ENCODE data around the gene GUCY1A1. TPM values are rescaled to one million over a fixed set of nuclear protein-coding genes. Genes with fewer than 3 reads are reported as not detected.

GUCY1A1 gene, protein sequence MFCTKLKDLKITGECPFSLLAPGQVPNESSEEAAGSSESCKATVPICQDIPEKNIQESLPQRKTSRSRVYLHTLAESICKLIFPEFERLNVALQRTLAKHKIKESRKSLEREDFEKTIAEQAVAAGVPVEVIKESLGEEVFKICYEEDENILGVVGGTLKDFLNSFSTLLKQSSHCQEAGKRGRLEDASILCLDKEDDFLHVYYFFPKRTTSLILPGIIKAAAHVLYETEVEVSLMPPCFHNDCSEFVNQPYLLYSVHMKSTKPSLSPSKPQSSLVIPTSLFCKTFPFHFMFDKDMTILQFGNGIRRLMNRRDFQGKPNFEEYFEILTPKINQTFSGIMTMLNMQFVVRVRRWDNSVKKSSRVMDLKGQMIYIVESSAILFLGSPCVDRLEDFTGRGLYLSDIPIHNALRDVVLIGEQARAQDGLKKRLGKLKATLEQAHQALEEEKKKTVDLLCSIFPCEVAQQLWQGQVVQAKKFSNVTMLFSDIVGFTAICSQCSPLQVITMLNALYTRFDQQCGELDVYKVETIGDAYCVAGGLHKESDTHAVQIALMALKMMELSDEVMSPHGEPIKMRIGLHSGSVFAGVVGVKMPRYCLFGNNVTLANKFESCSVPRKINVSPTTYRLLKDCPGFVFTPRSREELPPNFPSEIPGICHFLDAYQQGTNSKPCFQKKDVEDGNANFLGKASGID
- total RNA-seq (2022; extraction: Qiagen RNA extraction), result not detected in 5 replicates

DNA sequence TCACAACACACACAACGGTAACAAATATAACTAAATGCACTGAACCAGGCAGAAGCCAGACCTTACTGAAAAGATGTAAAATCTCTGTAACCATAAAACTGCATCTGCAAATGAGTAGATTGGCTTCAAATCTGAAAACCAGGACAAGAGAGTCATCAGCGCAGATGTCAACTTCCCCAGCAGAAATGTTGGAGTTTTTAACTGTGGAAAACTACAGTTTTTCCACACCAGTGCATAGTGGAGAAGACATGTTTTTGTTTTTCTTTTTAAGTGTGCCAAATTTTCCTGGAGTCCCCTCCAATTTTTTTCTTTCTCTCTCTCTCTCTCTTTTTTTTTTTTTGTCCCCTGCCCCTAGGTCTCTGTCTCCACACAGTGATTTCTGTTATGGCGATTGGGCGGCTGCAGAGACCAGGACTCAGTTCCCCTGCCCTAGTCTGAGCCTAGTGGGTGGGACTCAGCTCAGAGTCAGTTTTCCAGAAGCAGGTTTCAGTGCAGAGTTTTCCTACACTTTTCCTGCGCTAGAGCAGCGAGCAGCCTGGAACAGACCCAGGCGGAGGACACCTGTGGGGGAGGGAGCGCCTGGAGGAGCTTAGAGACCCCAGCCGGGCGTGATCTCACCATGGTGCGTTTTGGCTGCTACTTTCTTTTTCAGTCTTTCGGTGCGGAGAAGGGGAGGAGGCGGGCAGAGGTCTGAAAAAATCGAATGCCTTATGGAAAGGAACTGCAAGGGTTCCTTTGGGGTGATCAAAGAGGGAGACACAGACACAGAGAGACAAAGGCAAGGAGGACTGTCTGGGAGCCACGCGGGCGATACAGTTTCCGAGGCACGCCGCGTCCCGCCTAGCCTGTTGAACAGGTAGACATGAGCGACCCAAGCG, at the start of gene GUCY1A1:
GUCY1A1 (plus strand) TSS at position 505 of the 878 bp plus-strand sequence. CDS start 30,020 bp downstream, outside the sequence.

DNA sequence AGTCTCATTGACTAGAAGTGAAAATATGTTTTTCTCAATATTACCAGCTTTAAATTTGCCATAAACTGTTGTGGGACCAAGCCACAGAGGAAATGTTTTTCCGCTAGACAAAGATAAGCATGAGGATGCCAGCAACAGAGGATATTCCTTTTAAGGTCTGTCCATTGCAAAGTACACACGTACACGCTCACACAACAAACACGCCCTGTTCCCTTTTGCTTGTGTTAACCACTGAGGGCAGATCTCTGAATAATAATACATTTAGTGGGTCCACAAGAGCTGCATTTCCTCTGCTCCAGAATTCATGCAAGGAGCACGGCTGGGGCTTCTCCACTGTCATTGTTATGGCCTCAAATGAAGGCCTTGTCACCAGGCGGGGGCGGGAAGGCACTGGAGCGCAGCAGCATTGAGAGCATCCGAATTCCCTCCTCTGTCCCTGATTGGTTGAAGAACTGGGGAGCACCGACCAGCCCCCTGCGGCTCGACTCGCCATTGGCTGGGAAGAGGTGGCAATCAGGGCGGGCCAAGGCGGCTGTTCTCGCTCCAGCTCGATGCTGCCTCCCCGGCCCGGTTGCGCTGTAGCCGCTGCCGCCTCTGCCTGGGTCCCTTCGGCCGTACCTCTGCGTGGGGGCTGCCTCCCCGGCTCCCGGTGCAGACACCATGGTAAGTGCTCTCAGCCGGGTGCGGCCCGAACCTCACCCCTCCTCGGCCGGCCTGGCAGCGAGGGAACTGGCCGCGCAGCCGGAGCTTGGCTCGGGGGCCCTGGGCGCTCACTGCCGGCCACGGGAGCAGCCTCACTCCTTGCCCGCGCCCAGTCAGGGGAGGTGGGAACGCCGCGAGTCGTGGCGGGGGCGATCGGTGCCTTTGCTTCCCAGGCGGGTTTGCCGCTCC, 92.1 kb downstream of the GUCY1A1 start, which contains the start of gene GUCY1B1:
GUCY1B1 (plus strand) TSS at position 541 of the 891 bp plus-strand sequence; CDS start at position 661, 120 bp downstream.

Other genes with a start within 250 kb of the GUCY1A1 start
- gene GUCY1B1, start 92.2 kb downstream of the GUCY1A1 start, total RNA-seq (2022; extraction: Qiagen RNA extraction), result 0.18 to 0.38 TPM (median 0.25 TPM) in 5 replicates
- gene ASIC5, start 199.4 kb downstream of the GUCY1A1 start, total RNA-seq (2022; extraction: Qiagen RNA extraction), result not detected in 5 replicates
- 0.43 to 1.2 TPM (median 0.90 TPM) in 5 replicates for gene TDO2, start 236.8 kb downstream of the GUCY1A1 start, total RNA-seq (2022; extraction: Qiagen RNA extraction)

Measured in A549 treated with CORT108297 at 1 μM for 4 hours (cell line).